Measurements from ENCODE around the gene P2RY11. TPM values are rescaled to one million over a fixed set of nuclear protein-coding genes. Genes with fewer than 3 reads are reported as not detected.

Gene P2RY11
- total and polyA plus RNA-seq, 12 donors: 4.2 to 13.8 (median 6.4) TPM

- Histone ChIP-seq H3K27me3 (no peaks in the 10 kb centered on the region), H3K27ac (peak within 1 kb of the TSS in 9 of 10 donors; percentile 69 to 88 (median 85)), H3K4me1 (peaks cover 5 to 52% (median 15%) of the 10 kb centered on the region in 9 donors), H3K4me3 (peak within 1 kb of the TSS; percentile 54 to 87 (median 79)), H3K9me3 (no peaks in the 10 kb centered on the region), H3K36me3 (peaks cover 4 to 42% (median 29%) of the 10 kb centered on the region in 9 donors)
- intact Hi-C loops (cut with DNase I): loop anchor here in 3 of 10 donors (1.0 to 5.0 kb wide), 2 partner anchors 13 to 146 kb away; partner anchors contain the start of genes MRPL4 (in 2 of the 3) and EIF3G (in 1 of the 3)
- DNase-seq (peak; percentile 97 to 99), ATAC-seq (peak; percentile 96 to 99 (median 98))
- TF ChIP-seq CTCF (IDR thresholded peaks at IDR 0.05): peak in 2 of 9 donors; percentile 5 to 18
- WGBS, 2 donors: 1 to 2% methylated on average over 71 of the region's 71 CpGs
Observed at GRCh38 chr19:10106100-10106936, 5.2 kb upstream of the P2RY11 start, which contains the start of gene PPAN. TSS of gene PPAN (plus strand) at chr19:10106362. CDS start at chr19:10106395, 33 bp downstream.

- Histone ChIP-seq H3K4me1 (peaks cover 5 to 53% (median 15%) of the 10 kb centered on the region in 9 donors), H3K27me3 (no peaks in the 10 kb centered on the region), H3K27ac (peak overlapping the region in 3 of 10 donors; percentile 85 to 88 (median 85)), H3K4me3 (peak overlapping the region; percentile 54 to 87 (median 79)), H3K36me3 (peaks cover 4 to 49% (median 29%) of the 10 kb centered on the region in 9 donors), H3K9me3 (no peaks in the 10 kb centered on the region)
- TF ChIP-seq CTCF (IDR thresholded peaks at IDR 0.05): no peak
- no peak for DNase-seq
- no peak for ATAC-seq
- intact Hi-C loops (cut with DNase I): loop anchor here in 2 of 10 donors (5.0 kb wide), 1 partner anchor 145 kb away; the partner anchor contains the start of gene MRPL4 (in 2 of the 2)
- 79 to 81% methylated on average over 10 of the region's 10 CpGs for WGBS, 2 donors
Observed at GRCh38 chr19:10107254-10107653, 4.2 kb upstream of the P2RY11 start.

- peaks cover 4 to 49% (median 29%) of the 10 kb centered on the region in 9 donors for H3K36me3 ChIP-seq
- DNase-seq (no peak), ATAC-seq (no peak)
- TF ChIP-seq CTCF (IDR thresholded peaks at IDR 0.05): no peak
- H3K4me1 ChIP-seq: peaks cover 5 to 53% (median 15%) of the 10 kb centered on the region in 9 donors
- H3K4me3 ChIP-seq: no peak overlapping the region
- H3K9me3 ChIP-seq: no peaks in the 10 kb centered on the region
- no peaks in the 10 kb centered on the region for H3K27me3 ChIP-seq
- WGBS, 2 donors: 93 to 97% methylated on average over 14 of the region's 14 CpGs
- H3K27ac ChIP-seq: no peak overlapping the region
- intact Hi-C loops (cut with DNase I): loop anchor here in 2 of 10 donors (5.0 kb wide), 1 partner anchor 144 kb away; the partner anchor contains the start of gene MRPL4 (in 2 of the 2)
Observed at GRCh38 chr19:10107817-10108367, 3.6 kb upstream of the P2RY11 start.

GRCh38 chr19:10109528-10109927, 2.0 kb upstream of the P2RY11 start:
- no peak overlapping the region for H3K4me3 ChIP-seq
- peaks cover 4 to 59% (median 30%) of the 10 kb centered on the region in 9 donors for H3K36me3 ChIP-seq
- ATAC-seq (no peak), DNase-seq (no peak)
- H3K27me3 ChIP-seq: no peaks in the 10 kb centered on the region
- H3K27ac ChIP-seq: no peak overlapping the region
- H3K4me1 ChIP-seq: peaks cover 5 to 63% (median 19%) of the 10 kb centered on the region in 9 donors
- 91 to 94% methylated on average over 14 of the region's 14 CpGs for WGBS, 2 donors
- TF ChIP-seq CTCF (IDR thresholded peaks at IDR 0.05): no peak
- no peaks in the 10 kb centered on the region for H3K9me3 ChIP-seq
- intact Hi-C loops (cut with DNase I): loop anchor here in 2 of 10 donors (5.0 kb wide), 1 partner anchor 143 kb away; the partner anchor contains the start of gene MRPL4 (in 2 of the 2)

Data from heart right ventricle (tissue), 16 donors.